ENCODE data around the gene TEDC2.

- TF ChIP-seq GATA2 (IDR thresholded peaks at IDR 0.05; ENCODE audit: low read depth, low read length), result no peak
- no peak for TF ChIP-seq GATA3 (IDR thresholded peaks at IDR 0.05; ENCODE audit: low read depth, low read length)
Measured at GRCh38 chr16:2450535-2450934, 9.4 kb upstream of the TEDC2 start.

Data from SH-SY5Y (cell line).